GM19324 (cell line): ENCODE measurements around the gene SPINT4.
"Not testable (repeated sequence)": the region's sequence is repeated elsewhere in the genome, so short reads cannot be mapped to it uniquely, and the experiment has no call there.

ENCODE experiments used
- ATAC-seq: cut with Tn5 transposase; IDR thresholded peaks from one replicate; pipeline ENCODE4 v1.9.1; 2021; ENCODE audit warnings: mild to moderate bottlenecking, moderate library complexity; ENCODE audit not compliant: unreplicated experiment, low FRiP score

The SPINT4 gene

GRCh38 chr20:45722047-45722446, at the start of gene SPINT4:
SPINT4 (plus strand) TSS chr20:45722347; CDS start chr20:45722368, 21 bp downstream.
- ATAC-seq: no peak

- ATAC-seq: no peak
Observed at GRCh38 chr20:45672765-45673164, 49.4 kb upstream of the SPINT4 start.

- no peak for ATAC-seq
Observed at GRCh38 chr20:45679650-45680049, 42.5 kb upstream of the SPINT4 start.

- no peak for ATAC-seq
Observed at GRCh38 chr20:45685896-45686295, 36.3 kb upstream of the SPINT4 start.

- not testable (repeated sequence) for ATAC-seq
Observed at GRCh38 chr20:45693346-45693745, 28.8 kb upstream of the SPINT4 start.

- no peak for ATAC-seq
Observed at GRCh38 chr20:45695496-45695895, 26.7 kb upstream of the SPINT4 start.

- no peak for ATAC-seq
Observed at GRCh38 chr20:45701104-45701503, 21.0 kb upstream of the SPINT4 start.

GRCh38 chr20:45701873-45702272, 20.3 kb upstream of the SPINT4 start, which contains the start of gene WFDC13:
WFDC13 (plus strand) TSS chr20:45702038; CDS start chr20:45702124, 86 bp downstream.
- no peak for ATAC-seq

- ATAC-seq: no peak
Observed at GRCh38 chr20:45704969-45705637, 17.0 kb upstream of the SPINT4 start, which contains the start of gene WFDC10B. WFDC10B (minus strand) TSS chr20:45705019; CDS start chr20:45685992, 19,027 bp downstream.

- not testable (repeated sequence) for ATAC-seq
Observed at GRCh38 chr20:45716141-45716688, 5.9 kb upstream of the SPINT4 start.

- ATAC-seq: no peak
Observed at GRCh38 chr20:45725134-45725533, 3.0 kb downstream of the SPINT4 start.

GRCh38 chr20:45727044-45727443, 4.9 kb downstream of the SPINT4 start:
- no peak for ATAC-seq

GRCh38 chr20:45732199-45732598, 10.1 kb downstream of the SPINT4 start:
- no peak for ATAC-seq

- no peak for ATAC-seq
Observed at GRCh38 chr20:45735552-45735951, 13.4 kb downstream of the SPINT4 start.

- ATAC-seq: no peak
Observed at GRCh38 chr20:45735988-45736387, 13.8 kb downstream of the SPINT4 start.

GRCh38 chr20:45742596-45742995, 20.4 kb downstream of the SPINT4 start:
- no peak for ATAC-seq

GRCh38 chr20:45745015-45745414, 22.9 kb downstream of the SPINT4 start:
- ATAC-seq: no peak

- ATAC-seq: no peak
Observed at GRCh38 chr20:45751721-45752120, 29.6 kb downstream of the SPINT4 start.

- no peak for ATAC-seq
Observed at GRCh38 chr20:45752746-45753145, 30.6 kb downstream of the SPINT4 start.

- ATAC-seq: no peak
Observed at GRCh38 chr20:45758096-45758495, 35.9 kb downstream of the SPINT4 start.

GRCh38 chr20:45759921-45760320, 37.8 kb downstream of the SPINT4 start:
- not testable (repeated sequence) for ATAC-seq

GRCh38 chr20:45761966-45762365, 39.8 kb downstream of the SPINT4 start:
- ATAC-seq: not testable (repeated sequence)
